NCI-H2227 treated with DMSO at 0.1 percent for 48 hours (cell line): ENCODE measurements around the gene DHRS9.

Experiments used
- DNase-seq: peaks from one replicate; lab custom pipeline; 2025; lab: John Stamatoyannopoulos, UW

DHRS9 gene

GRCh38 chr2:169065864-169066517 lies 3.4 kb upstream of the DHRS9 start:
- no peak for DNase-seq

- no peak for DNase-seq
Observed at GRCh38 chr2:169066897-169067296, 2.5 kb upstream of the DHRS9 start.

- DNase-seq: no peak
Observed at GRCh38 chr2:169069833-169070232, 470 bp downstream of the DHRS9 start.

- no peak for DNase-seq
Observed at GRCh38 chr2:169071455-169071854, 2.1 kb downstream of the DHRS9 start.

GRCh38 chr2:169072163-169072925 lies 3.0 kb downstream of the DHRS9 start:
- no peak for DNase-seq

GRCh38 chr2:169073211-169073962 lies 4.0 kb downstream of the DHRS9 start:
- no peak for DNase-seq

- no peak for DNase-seq
Observed at GRCh38 chr2:169073963-169074751, 4.8 kb downstream of the DHRS9 start.

GRCh38 chr2:169077674-169078240 lies 8.4 kb downstream of the DHRS9 start:
- DNase-seq: no peak

GRCh38 chr2:169080250-169081069 lies 11.1 kb downstream of the DHRS9 start:
- no peak for DNase-seq

GRCh38 chr2:169081551-169081950 lies 12.2 kb downstream of the DHRS9 start:
- DNase-seq: no peak

- DNase-seq: no peak
Observed at GRCh38 chr2:169082995-169083394, 13.6 kb downstream of the DHRS9 start.

- no peak for DNase-seq
Observed at GRCh38 chr2:169086893-169087467, 17.6 kb downstream of the DHRS9 start.

GRCh38 chr2:169087757-169088379 lies 18.5 kb downstream of the DHRS9 start:
- DNase-seq: no peak

GRCh38 chr2:169089182-169089581 lies 19.8 kb downstream of the DHRS9 start:
- DNase-seq: peak; percentile 65

GRCh38 chr2:169090133-169090820 lies 20.9 kb downstream of the DHRS9 start:
- no peak for DNase-seq

- no peak for DNase-seq
Observed at GRCh38 chr2:169091256-169091655, 21.9 kb downstream of the DHRS9 start.

GRCh38 chr2:169091761-169092519 lies 22.6 kb downstream of the DHRS9 start:
- DNase-seq: no peak

GRCh38 chr2:169093535-169093934 lies 24.2 kb downstream of the DHRS9 start:
- no peak for DNase-seq

- DNase-seq: no peak
Observed at GRCh38 chr2:169094676-169095075, 25.3 kb downstream of the DHRS9 start.
